Stromal cell of bone marrow (primary cell): ENCODE data around the gene PRM2.

Source experiments
- DNase-seq: peaks from one replicate; pipeline ENCODE4 v3.0.0-alpha.2; 2012; ENCODE audit warnings: low read depth

Gene PRM2

DNA sequence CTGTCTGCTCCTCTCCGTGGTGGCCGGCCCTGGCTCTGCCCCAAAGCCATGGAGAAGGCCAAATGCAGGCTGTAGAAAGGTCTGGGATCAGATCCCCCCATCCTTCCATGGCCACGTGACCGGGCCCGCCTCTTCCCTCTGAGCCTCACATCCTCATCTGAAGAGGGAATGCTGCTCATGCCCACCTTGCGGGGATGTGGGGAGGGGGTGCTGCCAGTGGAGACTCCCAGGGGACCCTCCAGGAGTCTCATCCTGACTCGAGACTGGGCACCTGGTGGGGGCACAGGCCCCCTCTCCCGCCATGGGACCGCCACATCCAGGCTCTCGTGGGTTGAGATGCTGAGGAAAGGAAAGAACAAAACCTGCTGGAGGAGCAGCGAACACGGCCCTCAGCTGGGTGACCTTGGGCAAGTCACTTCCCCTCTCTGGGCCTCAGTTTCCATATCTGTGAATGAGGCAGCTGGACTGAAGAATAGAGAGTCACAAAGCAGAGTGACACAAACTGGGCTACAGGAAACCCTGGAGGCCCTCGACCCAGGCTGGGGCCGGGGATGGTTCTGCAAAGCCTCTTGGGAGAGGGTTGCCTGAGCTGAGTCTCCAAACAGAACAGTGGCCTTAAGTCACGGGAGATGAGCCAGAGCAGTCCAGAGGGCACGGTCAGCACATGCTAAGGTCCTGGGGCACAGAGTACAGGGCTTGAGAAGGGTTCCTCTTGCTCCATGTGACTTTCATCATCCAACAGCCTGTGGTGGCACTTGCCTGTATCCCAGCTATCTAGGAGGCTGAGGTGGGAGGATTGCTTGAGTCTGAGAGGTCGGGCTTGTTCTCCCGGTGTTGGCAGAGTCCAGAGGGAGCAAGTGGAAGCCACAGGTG, 50.4 kb downstream of the PRM2 start:
- no peak for DNase-seq
